Activated CD4-positive, alpha-beta T cell treated with anti-CD3 and anti-CD28 coated beads for 48 hours (primary cell): ENCODE results near the gene ACAP2.
"Not testable (repeated sequence)": the region's sequence is repeated elsewhere in the genome, so short reads cannot be mapped to it uniquely, and the experiment has no call there.

Experiments
- DNase-seq: peaks from one replicate; pipeline ENCODE4 v3.0.0-alpha.2; 2020

Gene ACAP2

GRCh38 chr3:195239121-195239520 is 203.7 kb downstream of the ACAP2 start:
- no peak for DNase-seq

GRCh38 chr3:195238586-195239118 is 204.2 kb downstream of the ACAP2 start:
- DNase-seq: no peak

- DNase-seq: no peak
Observed at GRCh38 chr3:195238081-195238571, 204.7 kb downstream of the ACAP2 start.

DNA sequence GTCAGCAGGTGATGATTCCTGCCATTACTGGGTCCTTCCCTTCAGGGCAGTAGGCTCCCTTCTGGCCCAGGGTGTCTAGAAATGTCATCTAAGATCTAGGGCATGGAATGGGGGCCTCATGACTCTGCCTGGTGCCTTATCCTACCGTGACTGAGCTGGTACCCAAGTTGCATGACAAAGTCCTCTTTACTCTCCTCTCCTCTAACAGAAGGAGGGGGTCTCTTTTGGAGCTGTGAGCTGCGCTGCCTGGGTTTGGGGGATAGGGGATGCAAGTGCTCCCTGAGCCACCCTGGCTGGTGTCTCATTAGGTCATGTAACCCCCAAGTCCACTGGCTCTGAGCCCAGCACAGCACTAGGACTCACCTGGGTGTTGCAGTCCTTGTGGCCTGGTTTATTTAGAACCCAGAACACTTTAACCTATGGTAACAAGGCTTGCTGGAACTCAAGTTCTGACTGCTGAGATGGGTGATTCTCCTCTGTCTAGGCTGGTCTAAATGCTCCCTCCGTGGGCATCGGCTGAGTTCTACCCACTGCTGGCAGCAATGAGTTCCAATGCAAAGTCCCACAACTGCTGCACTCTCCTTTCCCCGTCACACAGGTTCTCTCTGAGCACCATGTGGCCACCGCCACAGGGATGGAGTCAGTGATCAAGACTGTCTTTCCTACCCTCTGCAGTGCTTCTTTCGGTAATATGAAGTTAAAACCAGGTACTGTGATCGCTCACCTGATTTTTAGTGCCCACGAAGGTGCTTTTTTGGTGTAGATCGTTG is 205.8 kb downstream of the ACAP2 start:
- no peak for DNase-seq

DNA sequence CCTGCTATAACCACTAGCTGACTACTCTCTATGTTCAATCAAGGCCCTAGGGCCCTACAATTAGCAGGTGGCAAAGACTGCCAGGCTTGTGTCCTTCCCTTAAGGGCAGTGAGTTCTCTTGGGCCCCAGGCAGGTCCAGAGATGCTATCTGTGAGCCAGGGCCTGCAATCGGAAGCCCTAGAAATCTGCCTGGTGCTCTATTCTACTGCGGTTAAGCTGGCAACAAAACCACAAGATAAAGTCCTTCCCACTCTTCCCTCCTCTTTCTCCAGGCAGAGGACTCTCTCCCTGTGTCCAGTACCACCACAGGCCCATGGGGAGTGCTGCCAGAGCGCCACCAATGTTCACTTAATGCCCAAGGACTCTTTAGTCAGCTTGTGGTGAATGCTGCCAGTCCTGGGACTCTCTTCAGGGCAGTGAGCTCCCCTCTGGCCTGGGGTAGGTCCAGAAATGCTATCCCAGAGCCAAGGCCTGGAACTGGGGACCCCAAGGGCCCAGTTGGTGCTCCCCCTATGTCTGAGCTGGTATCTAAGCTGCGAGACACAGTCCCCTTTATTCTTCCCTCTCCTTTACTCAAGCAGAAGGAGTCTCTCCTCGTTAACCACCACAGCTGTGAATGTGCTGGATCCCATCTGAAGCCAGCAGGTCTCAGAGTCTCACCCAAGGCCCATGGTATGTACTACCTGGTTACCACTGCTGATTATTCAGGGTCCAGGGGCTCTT is 206.6 kb downstream of the ACAP2 start:
- DNase-seq: no peak

DNA sequence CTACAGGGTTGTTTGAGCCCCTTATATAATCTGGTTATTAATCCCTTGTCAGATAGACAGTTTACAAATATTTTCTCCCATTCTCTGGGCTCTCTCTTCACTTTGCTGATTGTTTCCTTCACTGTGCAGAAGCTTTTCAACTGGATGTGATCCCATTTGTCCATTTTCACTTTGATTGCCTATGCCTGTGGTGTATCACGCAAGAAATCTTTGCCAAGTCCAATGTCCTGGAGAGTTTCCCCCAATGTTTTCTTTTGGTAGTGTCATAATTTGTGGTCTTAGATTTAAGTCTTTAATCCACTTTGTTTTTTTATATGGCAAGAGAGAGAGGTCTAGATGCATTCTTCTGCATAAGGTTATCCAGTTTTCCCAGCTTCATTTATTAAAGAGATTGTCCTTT is 212.6 kb downstream of the ACAP2 start:
- no peak for DNase-seq

DNA sequence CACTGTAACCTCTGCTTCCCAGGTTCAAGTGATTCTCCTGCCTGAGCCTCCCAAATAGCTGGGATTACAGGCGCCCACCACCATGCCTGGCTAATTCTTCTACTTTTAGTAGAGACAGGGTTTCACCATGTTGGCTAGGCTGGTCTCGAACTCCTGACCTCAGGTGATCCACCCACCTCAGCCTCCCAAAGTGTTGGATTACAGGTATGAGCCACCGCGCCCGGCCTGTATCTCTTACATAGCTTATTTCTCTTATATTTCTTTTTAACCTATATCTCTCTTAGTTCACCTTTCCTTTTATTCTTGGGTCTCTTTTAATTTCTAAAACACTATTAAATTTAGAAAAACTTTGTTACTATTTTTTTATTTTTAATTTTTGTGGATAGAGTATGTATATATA is 213.9 kb downstream of the ACAP2 start:
- not testable (repeated sequence) for DNase-seq

DNA sequence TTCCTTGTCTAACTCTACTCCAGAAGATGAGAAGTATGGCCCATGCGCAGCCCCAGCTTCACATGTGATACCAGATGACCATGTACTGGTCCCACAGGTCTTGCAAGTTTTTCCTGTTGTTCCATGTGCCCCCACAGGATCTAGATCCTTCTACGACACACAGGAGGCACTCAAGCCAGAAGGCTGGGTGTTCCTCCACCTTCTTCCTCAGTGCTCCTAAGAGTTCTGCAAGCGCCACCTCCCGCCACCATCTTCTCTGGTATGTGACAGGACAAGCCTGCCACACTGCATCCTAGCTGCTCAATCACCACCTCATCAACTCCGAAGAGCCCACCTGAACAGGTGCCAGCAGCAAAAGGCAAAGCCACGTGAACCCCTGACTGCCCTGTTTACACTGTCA is 214.9 kb downstream of the ACAP2 start:
- no peak for DNase-seq

DNA sequence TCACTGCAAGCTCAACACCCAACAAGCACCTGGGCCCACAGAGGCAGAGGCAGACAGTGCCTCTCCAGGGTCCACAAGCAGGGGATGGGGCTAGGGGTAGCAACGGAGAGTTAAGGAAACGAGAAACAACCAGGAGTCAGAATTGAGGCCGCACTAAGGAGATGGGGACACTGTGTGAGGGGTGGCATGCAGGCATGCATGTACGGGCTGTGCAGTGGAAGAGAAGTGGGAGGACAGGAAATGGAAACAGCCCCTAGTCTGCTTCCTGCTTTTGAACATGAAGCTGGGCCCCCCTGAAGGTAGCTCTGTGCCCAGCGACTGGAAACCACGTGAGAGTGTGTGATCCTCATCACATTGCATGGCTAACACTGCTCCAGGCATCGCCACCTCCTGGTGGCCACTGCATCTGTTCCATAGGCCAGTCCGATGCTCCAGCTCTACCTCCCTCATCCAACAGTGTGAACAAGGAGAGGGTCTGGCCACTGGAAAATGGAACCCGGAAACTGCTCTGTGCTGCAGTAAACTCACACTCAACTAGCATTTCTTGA is 215.8 kb downstream of the ACAP2 start:
- DNase-seq: peak; percentile 19

GRCh38 chr3:195226445-195226844 is 216.4 kb downstream of the ACAP2 start:
- DNase-seq: no peak

GRCh38 chr3:195224980-195225580 is 217.7 kb downstream of the ACAP2 start:
- DNase-seq: no peak
